NCI-H2227 (cell line): Measurements from ENCODE around the gene SNTB2.
"Not testable (repeated sequence)": the region's sequence is repeated elsewhere in the genome, so short reads cannot be mapped to it uniquely, and the experiment has no call there.

Experiments
- DNase-seq: peaks from one replicate; lab custom pipeline; 2025; ENCODE audit not compliant: unreplicated experiment; lab: John Stamatoyannopoulos, UW

Gene SNTB2

DNA sequence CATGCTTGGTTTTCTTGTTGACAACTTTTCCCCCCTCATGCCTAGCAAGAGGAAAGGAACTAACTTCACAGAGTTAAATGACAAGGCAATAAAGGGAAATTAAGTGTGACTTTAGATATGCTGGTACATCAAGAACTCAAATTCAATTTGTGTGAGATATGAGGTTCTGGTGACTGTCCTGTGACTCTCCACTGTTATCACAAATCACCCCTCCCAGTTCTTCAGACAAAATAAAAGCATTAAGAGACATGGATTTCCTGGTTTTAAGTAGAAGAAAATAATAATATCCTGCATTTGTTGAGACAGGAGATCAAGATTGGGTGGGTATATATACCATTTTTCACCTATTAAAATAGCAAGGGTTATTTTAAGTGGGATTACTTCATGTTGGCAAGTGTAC, 46.2 kb downstream of the SNTB2 start:
- DNase-seq, result no peak

- DNase-seq, result no peak
Observed at GRCh38 chr16:69234460-69234859, 47.5 kb downstream of the SNTB2 start.

DNA sequence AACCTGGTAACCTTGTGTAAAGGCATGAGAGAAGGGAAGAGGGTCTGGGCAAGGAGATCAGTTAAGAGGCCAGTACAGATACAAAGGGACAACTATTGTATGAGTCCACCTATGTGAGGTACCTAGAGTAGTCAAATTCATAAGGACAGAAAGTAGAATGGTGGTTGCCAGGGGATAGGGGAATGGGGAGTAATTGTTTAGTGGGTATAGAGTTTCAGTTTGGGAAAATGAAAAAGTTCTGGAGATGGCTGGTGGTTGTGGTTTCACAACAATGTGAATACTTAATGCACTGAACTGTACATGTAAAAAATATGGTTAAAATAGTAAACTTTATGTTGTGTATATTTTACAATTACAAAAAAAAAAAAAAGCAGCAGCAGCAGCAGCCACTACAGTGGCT, 49.4 kb downstream of the SNTB2 start:
- no peak for DNase-seq

GRCh38 chr16:69237296-69237695, 50.3 kb downstream of the SNTB2 start:
- DNase-seq, result no peak

GRCh38 chr16:69239851-69240250, 52.9 kb downstream of the SNTB2 start:
- no peak for DNase-seq

DNA sequence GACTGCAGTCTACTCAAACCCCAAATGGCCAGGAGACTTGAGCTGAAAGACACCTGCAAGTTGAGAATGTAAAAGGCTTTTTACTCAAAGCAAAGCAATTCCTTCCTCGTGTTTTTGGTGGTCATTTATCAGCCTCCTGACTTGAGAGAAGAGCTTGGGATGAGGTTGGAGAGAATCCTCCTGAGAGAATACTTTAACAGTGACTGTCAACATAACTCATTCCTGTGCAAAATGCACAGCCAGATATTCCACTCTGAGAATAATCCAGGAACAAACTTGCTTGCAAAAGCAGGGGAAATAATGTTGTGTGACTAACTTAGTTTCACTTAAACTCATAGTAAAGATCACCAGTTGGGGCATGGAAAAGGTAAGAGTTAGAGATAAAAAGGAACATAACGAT, 53.4 kb downstream of the SNTB2 start:
- no peak for DNase-seq

- DNase-seq, result no peak
Observed at GRCh38 chr16:69241926-69242325, 55.0 kb downstream of the SNTB2 start.

DNA sequence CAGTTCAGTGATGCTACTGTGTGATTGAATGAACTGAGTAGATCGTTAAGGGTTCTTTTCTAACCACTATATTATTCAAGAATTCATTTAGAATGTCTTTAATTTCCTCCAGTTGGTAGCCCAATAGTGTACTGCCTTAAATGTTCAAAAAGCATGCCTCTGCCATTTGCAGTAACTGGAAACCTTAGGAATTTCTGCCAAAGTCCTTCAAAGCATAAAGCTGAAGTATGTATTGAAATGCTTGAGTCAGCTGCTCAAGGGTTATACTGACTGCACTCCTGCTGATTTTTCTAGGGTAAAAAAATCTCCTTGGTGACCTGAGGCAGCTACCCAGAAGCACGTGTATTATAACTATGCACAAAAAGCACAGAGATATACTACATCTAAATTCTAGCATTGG, 56.5 kb downstream of the SNTB2 start:
- no peak for DNase-seq

GRCh38 chr16:69244336-69244735, 57.4 kb downstream of the SNTB2 start:
- no peak for DNase-seq

- no peak for DNase-seq
Observed at GRCh38 chr16:69250081-69250480, 63.1 kb downstream of the SNTB2 start.

GRCh38 chr16:69253870-69254341, 66.9 kb downstream of the SNTB2 start:
- DNase-seq, result no peak

DNA sequence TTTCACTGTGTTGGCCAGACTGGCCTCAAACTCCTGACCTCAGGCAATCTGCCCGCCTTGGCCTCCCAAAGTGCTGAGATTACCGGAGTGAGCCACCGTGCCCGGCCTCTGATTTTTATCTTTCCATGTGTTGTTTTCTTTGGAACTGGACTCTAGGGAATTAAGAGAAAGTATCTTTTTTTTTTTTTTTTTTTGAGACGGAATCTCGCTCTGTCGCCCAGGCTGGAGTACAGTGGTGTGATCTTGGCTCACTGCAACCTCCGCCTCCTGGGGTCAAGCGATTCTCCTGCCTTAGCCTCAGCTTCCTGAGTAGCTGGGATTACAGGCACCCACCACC, 72.4 kb downstream of the SNTB2 start:
- not testable (repeated sequence) for DNase-seq

- DNase-seq, result no peak
Observed at GRCh38 chr16:69260019-69260418, 73.1 kb downstream of the SNTB2 start.

GRCh38 chr16:69260506-69260905, 73.5 kb downstream of the SNTB2 start:
- DNase-seq, result no peak

DNA sequence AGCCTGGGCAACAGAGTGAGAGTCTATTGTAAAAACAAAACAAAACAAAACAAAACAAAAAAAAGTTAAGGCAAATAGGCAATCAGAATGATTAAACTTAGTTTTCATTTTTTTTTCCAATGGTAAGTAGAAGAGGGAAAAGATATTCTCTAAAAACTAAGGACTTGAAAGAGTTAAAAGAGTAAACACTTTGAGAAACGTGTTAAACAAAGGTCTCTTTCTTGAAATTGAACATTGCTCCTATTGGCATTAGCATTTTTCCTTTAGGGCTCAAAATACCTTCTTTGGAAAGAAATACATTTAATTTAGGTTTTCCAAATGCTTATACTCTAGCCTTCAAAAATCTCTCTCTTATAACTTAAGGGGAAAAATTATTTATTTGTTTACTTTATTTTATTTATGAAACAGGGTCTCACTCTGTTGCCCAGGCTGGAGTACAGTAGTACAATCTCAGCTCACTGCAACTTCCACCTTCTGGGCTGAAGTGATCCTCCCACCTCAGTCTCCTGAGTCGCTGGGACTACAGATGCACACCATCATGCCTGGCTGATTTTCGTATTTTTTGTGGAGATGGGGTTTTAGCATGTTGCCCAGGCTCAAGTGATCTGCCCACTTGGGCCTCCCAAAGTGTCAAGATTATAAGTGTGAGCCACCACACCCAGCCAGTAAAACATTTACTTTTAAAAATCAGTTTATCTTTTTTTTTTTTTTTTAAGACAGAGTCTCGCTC, 79.5 kb downstream of the SNTB2 start:
- no peak for DNase-seq

DNA sequence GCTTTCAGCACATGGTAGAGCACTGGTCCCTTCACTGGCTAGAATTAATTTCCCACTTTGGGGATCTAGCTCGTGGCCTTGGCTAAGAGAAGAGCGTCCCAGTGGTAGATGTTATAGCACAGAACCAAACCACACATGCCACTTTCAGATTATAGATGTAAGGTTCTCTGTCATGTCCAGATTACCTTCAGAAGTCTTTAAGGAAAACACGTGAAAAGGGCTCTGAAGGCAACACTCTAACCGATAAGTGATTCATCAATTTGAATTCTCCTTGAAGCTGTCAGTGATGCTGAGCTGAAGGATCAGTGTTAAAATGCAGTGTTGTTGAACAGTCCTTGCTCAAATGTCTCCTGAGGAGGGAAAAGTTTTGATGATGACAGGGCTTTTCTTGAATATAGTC, 80.7 kb downstream of the SNTB2 start:
- no peak for DNase-seq

- DNase-seq, result no peak
Observed at GRCh38 chr16:69270395-69270794, 83.4 kb downstream of the SNTB2 start.

- DNase-seq, result no peak
Observed at GRCh38 chr16:69270831-69271230, 83.9 kb downstream of the SNTB2 start.

DNA sequence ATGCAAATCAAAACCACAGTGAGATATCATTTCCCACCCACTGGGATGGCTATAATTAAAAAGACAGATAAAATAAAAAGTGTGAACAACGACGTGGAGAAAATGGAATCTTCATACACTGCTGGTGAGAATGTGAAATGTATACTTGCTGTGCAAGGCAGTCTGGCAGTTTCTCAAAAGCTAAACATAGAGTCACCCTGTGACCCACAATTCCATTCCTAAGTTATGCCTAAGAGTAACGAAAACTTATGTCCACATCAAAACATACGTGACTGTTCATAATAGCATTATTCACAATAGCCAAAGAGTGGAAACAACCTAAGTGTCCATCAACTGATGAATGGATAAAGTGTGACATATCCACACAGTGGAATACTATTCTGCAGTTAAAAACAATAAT, 86.0 kb downstream of the SNTB2 start:
- no peak for DNase-seq

- DNase-seq, result no peak
Observed at GRCh38 chr16:69274699-69275235, 87.8 kb downstream of the SNTB2 start.

DNA sequence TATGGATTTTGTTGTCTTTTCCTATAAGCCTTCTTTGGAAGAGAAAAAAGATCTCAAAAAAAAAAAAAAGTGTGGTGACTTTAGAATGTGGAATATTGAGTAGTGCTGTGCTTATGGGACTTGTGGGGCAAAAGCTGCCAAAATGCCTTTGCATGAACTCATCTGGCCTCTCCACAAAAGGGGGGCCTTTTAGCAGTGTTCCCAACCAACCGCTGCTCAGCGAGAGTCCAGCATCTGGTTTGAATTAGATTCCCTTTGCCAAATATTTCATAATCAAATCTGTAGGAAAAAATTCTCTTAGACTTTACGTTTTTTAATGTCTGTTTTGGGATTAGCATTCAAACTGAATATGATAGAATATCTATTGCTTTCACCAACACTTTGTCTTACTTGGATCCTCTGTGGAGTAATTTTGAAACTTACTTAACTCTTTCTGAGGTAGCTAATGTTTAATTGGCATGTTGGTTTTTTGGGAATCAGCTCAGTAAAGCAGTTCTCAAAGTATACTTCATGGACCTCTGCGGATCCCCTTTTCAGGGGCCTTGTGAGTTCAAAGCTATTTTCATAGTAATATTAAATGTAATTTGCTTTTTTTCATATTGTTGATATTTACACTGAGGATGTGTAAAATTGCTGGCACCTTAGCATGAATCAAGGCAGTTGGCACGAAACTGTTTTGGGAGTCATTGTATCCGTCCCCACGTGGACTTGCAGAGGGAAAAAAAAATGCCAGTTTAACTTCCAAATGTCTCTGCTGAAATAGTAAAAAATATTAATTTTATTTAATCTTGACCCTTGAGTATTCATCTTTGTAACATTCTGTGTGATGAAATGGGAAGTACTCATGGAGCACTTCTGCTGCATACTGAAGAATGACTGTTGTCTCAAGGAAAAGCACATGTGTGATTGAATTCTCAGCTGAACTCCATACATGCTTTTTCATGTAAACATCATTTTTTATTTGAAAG, 89.5 kb downstream of the SNTB2 start:
- DNase-seq, result no peak

- no peak for DNase-seq
Observed at GRCh38 chr16:69277413-69277812, 90.4 kb downstream of the SNTB2 start.
